Measurements from ENCODE around the gene GART. TPM values are rescaled to one million over a fixed set of nuclear protein-coding genes. Genes with fewer than 3 reads are reported as not detected.

The GART gene
- total RNA-seq, 1 experiment from 2014 or later, result 162 TPM

DNA sequence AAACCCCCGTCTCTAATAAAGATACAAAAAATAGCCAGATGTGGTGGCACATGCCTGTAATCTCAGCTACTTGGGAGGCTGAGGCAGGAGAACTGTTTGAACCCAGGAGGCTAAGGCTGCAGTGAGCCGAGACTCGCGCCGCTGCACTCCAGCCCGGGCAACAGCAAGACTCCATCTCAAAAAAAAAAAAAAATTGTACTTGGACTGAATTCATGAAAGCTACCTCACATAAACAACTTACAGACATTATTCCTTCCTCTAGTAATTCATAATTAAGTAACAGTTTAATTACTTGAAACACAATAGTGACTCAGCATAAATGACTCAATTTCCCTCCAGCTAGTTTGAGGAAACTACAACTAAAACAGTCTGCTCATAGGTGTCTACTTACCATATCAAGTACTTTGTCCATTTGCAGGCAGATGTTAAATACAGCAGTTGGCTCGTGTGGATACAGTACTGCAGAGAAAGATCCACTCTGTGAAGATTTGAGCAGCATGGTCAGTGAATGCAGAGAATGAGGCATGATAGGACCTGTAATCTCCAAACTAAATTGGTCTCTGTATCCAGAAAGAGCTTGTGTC, 37.1 kb upstream of the GART start:
- no peaks in the 10 kb centered on the region for H3K4me1 Mint-ChIP-seq
- H3K9ac ChIP-seq (ENCODE audit: extremely low read depth, insufficient read length, low read length), result no peak overlapping the region
- no peak for DNase-seq
- H3K9me3 Mint-ChIP-seq, result no peaks in the 10 kb centered on the region
- no peaks in the 10 kb centered on the region for H4K20me1 ChIP-seq (ENCODE audit: control insufficient read depth, insufficient read depth, insufficient read length)
- no peak overlapping the region for H2BK5ac ChIP-seq (ENCODE audit: insufficient read length, low read length)
- no peak overlapping the region for H2BK20ac ChIP-seq (ENCODE audit: low read depth, low read length, poor library complexity, severe bottlenecking)
- H2BK15ac ChIP-seq (ENCODE audit: low read depth, low read length), result no peak overlapping the region
- H3K4me2 ChIP-seq (ENCODE audit: insufficient read depth, insufficient read length, low read length), result no peak overlapping the region
- H3K79me2 ChIP-seq (ENCODE audit: insufficient read depth, low read length), result no peaks in the 10 kb centered on the region
- no peaks in the 10 kb centered on the region for H3K4me1 ChIP-seq (ENCODE audit: insufficient read depth, low read length)
- H4K5ac ChIP-seq (ENCODE audit: insufficient read length, low read depth, low read length), result no peak overlapping the region
- H3T11ph ChIP-seq (ENCODE audit: low read length), result no peak overlapping the region
- H3K27ac ChIP-seq (ENCODE audit: insufficient read length, low read depth, low read length), result peak overlapping the region; percentile 47
- H2BK12ac ChIP-seq (ENCODE audit: insufficient read length, low read depth, low read length), result no peak overlapping the region
- no peak overlapping the region for H3K56ac ChIP-seq (ENCODE audit: insufficient read length, low read depth, low read length)
- TF ChIP-seq, protein P1, sequence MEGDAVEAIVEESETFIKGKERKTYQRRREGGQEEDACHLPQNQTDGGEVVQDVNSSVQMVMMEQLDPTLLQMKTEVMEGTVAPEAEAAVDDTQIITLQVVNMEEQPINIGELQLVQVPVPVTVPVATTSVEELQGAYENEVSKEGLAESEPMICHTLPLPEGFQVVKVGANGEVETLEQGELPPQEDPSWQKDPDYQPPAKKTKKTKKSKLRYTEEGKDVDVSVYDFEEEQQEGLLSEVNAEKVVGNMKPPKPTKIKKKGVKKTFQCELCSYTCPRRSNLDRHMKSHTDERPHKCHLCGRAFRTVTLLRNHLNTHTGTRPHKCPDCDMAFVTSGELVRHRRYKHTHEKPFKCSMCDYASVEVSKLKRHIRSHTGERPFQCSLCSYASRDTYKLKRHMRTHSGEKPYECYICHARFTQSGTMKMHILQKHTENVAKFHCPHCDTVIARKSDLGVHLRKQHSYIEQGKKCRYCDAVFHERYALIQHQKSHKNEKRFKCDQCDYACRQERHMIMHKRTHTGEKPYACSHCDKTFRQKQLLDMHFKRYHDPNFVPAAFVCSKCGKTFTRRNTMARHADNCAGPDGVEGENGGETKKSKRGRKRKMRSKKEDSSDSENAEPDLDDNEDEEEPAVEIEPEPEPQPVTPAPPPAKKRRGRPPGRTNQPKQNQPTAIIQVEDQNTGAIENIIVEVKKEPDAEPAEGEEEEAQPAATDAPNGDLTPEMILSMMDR (conservative IDR thresholded peaks at IDR 0.05), result no peak
- H3K14ac ChIP-seq (ENCODE audit: insufficient read depth, low read length), result no peak overlapping the region
- no peaks in the 10 kb centered on the region for H3K27me3 ChIP-seq (ENCODE audit: insufficient read depth, low read length)
- H2BK120ac ChIP-seq (ENCODE audit: low read depth, low read length, poor library complexity, severe bottlenecking), result no peak overlapping the region
- WGBS (ENCODE audit: extremely low coverage, insufficient read length, low lambda C conversion rate), result no CpG with 5 or more reads among the region's 7 CpGs
- no peaks in the 10 kb centered on the region for H3K79me1 ChIP-seq (ENCODE audit: insufficient read depth, low read depth, low read length, poor library complexity, severe bottlenecking)
- no peak overlapping the region for H3K18ac ChIP-seq (ENCODE audit: insufficient read length, low read depth, low read length)
- H3K23ac ChIP-seq (ENCODE audit: insufficient read length, low read depth, low read length), result no peak overlapping the region
- H4K8ac ChIP-seq (replicated peaks; ENCODE audit: insufficient read length, low read depth, low read length), result no peak overlapping the region
- H2AK5ac ChIP-seq (ENCODE audit: insufficient read length, low read length), result no peak overlapping the region
- H3K23me2 ChIP-seq (ENCODE audit: insufficient read length, low read depth, low read length, poor library complexity, severe bottlenecking), result no peaks in the 10 kb centered on the region
- H3K36me3 Mint-ChIP-seq (ENCODE audit: insufficient read depth in 1 of 3, low read depth in 3 of 3), result peaks cover 5 to 72% (median 50%) of the 10 kb centered on the region in 3 experiments; a peak in 6 of 7 replicates
- H3K27ac Mint-ChIP-seq, result peak overlapping the region in 2 of 3 experiments; percentile 57 to 92; a peak in 3 of 7 replicates
- H4K91ac ChIP-seq (ENCODE audit: insufficient read length, low read depth, low read length), result no peak overlapping the region
- H3K27me3 Mint-ChIP-seq (ENCODE audit: low read depth), result no peaks in the 10 kb centered on the region
- no peaks in the 10 kb centered on the region for H3K9me3 ChIP-seq (ENCODE audit: control insufficient read depth, low read depth, low read length)
- no peak overlapping the region for H2AFZ ChIP-seq (ENCODE audit: low read length)
- H3K4ac ChIP-seq (ENCODE audit: low read depth, low read length), result no peak overlapping the region
- H3K4me3 Mint-ChIP-seq, result no peak overlapping the region
